Transverse colon (tissue), 4 donors: ENCODE data around the gene MOB3B. TPM values are rescaled to one million over a fixed set of nuclear protein-coding genes. Genes with fewer than 3 reads are reported as not detected.

Experiments
- DNase-seq: peaks from one replicate; pipeline ENCODE4 v3.0.0-alpha.2; 2019
- H3K27ac ChIP-seq, 4 donors: fragments of 200-600 bp; sonication (generic); 2 replicates each; pipeline ENCODE4 v1.5.1; 2016 to 2018; ENCODE audit warnings: inconsistent platforms in 4 of 4
- H3K27me3 ChIP-seq: fragments of 200-600 bp; sonication (generic); 2 replicates; pipeline ENCODE4 v1.5.1; 2017; ENCODE audit warnings: inconsistent platforms
- H3K36me3 ChIP-seq, 4 donors: fragments of 200-600 bp; sonication (generic); 2 replicates each; pipeline ENCODE4 v1.5.1; 2017 to 2019; ENCODE audit warnings: inconsistent platforms in 4 of 4
- H3K4me1 ChIP-seq, 4 donors: fragments of 200-600 bp; sonication (generic); 2 replicates each; pipeline ENCODE4 v1.5.1; 2017 to 2020; ENCODE audit warnings: inconsistent platforms in 4 of 4
- H3K4me3 ChIP-seq, 4 donors: fragments of 200-600 bp; sonication (generic); 1 replicate in 1 of 4; 2 replicates in 3 of 4; pipeline versions ENCODE4 v1.5.1 to v1.6.1; 2017 to 2019; ENCODE audit warnings: inconsistent platforms in 4 of 4
- H3K9me3 ChIP-seq, 2 donors: fragments of 200-600 bp; sonication (generic); 2 replicates each; pipeline ENCODE4 v1.5.1; 2017 to 2019; ENCODE audit warnings: inconsistent platforms in 2 of 2
- CTCF ChIP-seq, 5 experiments: fragments of 200-600 bp in 3 of 5; fragments of 450-650 bp in 2 of 5; sonication (generic) in 3 of 5; IDR thresholded peaks; 1 replicate in 2 of 5; 2 replicates in 3 of 5; pipeline ENCODE4 v1.5.1; 2016 to 2017; ENCODE audit warnings: antibody characterized with exemption in 5 of 5, inconsistent platforms in 3 of 5, mild to moderate bottlenecking in 2 of 5, moderate library complexity in 1 of 5
- EP300 ChIP-seq: sonication (generic); formaldehyde crosslinking; IDR thresholded peaks from one replicate; pipeline ENCODE4 v1.6.1; 2017; ENCODE audit warnings: antibody characterized with exemption, low read depth
- POLR2A ChIP-seq: fragments of 450-650 bp; IDR thresholded peaks from one replicate; pipeline ENCODE4 v1.6.1; 2016; ENCODE audit warnings: antibody characterized with exemption, mild to moderate bottlenecking, moderate library complexity
- POLR2AphosphoS5 ChIP-seq, 3 donors: sonication (generic); formaldehyde crosslinking; IDR thresholded peaks; one replicate each; pipeline ENCODE4 v1.6.1; 2016; ENCODE audit warnings: antibody characterized with exemption in 3 of 3
- WGBS, 2 donors: methylation state at CpG; one replicate each; pipeline ENCODE4 v1.1.5; 2018; ENCODE audit warnings: low coverage in 1 of 2; 5-methylcytosine and 5-hydroxymethylcytosine counted together
- in situ Hi-C, 4 donors: fragments of 200-750 bp; cut with MboI; loops; one replicate each; pipeline versions ENCODE4 v1.15.0 to v1.15.1; 2017; ENCODE audit warnings: low sequenced_read_pairs in 3 of 4, low pct_ligation_motif_present in 1 of 4, low pct_unique_long_range_greater_than_20kb in 1 of 4
- intact Hi-C: fragments of 100-400 bp; cut with DNase I; formaldehyde crosslinking; loops from one replicate; pipeline ENCODE4 v1.15.1; 2023; ENCODE audit warnings: low total_unique reads
- total RNA-seq, 4 donors: library from RNA; depleted of rRNA; stranded (reverse); fragments of >200 nt; gene quantifications; one replicate each; pipeline ENCODE4 v1.1.0, GENCODE V29; 2016

MOB3B gene
- total RNA-seq, 4 donors from 2014 or later = 18.3 to 39.7 (median 29.1) TPM

- intact Hi-C loops = no loop called here
- no peak for TF ChIP-seq POLR2AphosphoS5 (IDR thresholded peaks at IDR 0.05)
- TF ChIP-seq EP300 = no peak
- no peak for TF ChIP-seq CTCF (IDR thresholded peaks at IDR 0.05)
- TF ChIP-seq POLR2A = no peak
- WGBS, 2 donors = 65 to 66% methylated on average over 3 of the region's 3 CpGs
- no peaks in the 10 kb centered on the region for H3K9me3 ChIP-seq
- no peaks in the 10 kb centered on the region for H3K27me3 ChIP-seq
- DNase-seq = no peak
- in situ Hi-C loops = no loop called here
- H3K4me1 ChIP-seq = peaks cover 6 to 76% (median 28%) of the 10 kb centered on the region in 4 donors
- H3K36me3 ChIP-seq = no peaks in the 10 kb centered on the region
- no peak overlapping the region for H3K4me3 ChIP-seq
- peak overlapping the region in 3 of 4 donors; percentile 59 to 72 (median 62) for H3K27ac ChIP-seq
Measured at GRCh38 chr9:27432308-27432707, 97.3 kb downstream of the MOB3B start.

GRCh38 chr9:27431543-27432147, 98.0 kb downstream of the MOB3B start:
- Histone ChIP-seq H3K9me3 (no peaks in the 10 kb centered on the region), H3K27me3 (no peaks in the 10 kb centered on the region), H3K4me3 (no peak overlapping the region), H3K36me3 (no peaks in the 10 kb centered on the region), H3K4me1 (peaks cover 6 to 77% (median 26%) of the 10 kb centered on the region in 4 donors), H3K27ac (peak overlapping the region; percentile 45 to 72 (median 60))
- in situ Hi-C loops = no loop called here
- no peak for DNase-seq
- TF ChIP-seq POLR2AphosphoS5 (IDR thresholded peaks at IDR 0.05) (peak in 1 of 3 donors; percentile 15), CTCF (IDR thresholded peaks at IDR 0.05) (no peak), EP300 (no peak)
- intact Hi-C loops = no loop called here
- 30 to 50% methylated on average over 2 of the region's 2 CpGs for WGBS, 2 donors

- Histone ChIP-seq H3K4me3 (no peak overlapping the region), H3K9me3 (no peaks in the 10 kb centered on the region), H3K4me1 (peaks cover 6 to 77% (median 27%) of the 10 kb centered on the region in 4 donors), H3K36me3 (no peaks in the 10 kb centered on the region), H3K27ac (peak overlapping the region; percentile 45 to 72 (median 60)), H3K27me3 (no peaks in the 10 kb centered on the region)
- WGBS, 2 donors = 74 to 82% methylated on average over 5 of the region's 5 CpGs
- TF ChIP-seq CTCF (IDR thresholded peaks at IDR 0.05) (no peak), EP300 (no peak), POLR2AphosphoS5 (IDR thresholded peaks at IDR 0.05) (no peak), POLR2A (no peak)
- in situ Hi-C loops = no loop called here
- no peak for DNase-seq
- intact Hi-C loops = no loop called here
Measured at GRCh38 chr9:27430750-27431535, 98.7 kb downstream of the MOB3B start.

- no peak for TF ChIP-seq CTCF (IDR thresholded peaks at IDR 0.05)
- TF ChIP-seq POLR2A = no peak
- TF ChIP-seq POLR2AphosphoS5 (IDR thresholded peaks at IDR 0.05) = no peak
- TF ChIP-seq EP300 = no peak
- intact Hi-C loops = no loop called here
- Histone ChIP-seq H3K27me3 (no peaks in the 10 kb centered on the region), H3K4me3 (no peak overlapping the region), H3K9me3 (no peaks in the 10 kb centered on the region), H3K27ac (peak overlapping the region; percentile 57 to 72 (median 60)), H3K4me1 (peaks cover 6 to 70% (median 27%) of the 10 kb centered on the region in 4 donors), H3K36me3 (no peaks in the 10 kb centered on the region)
- in situ Hi-C loops = no loop called here
- 78% methylated on average over 4 of the region's 4 CpGs; no CpG with 5 or more reads in 1 of the 2 donors for WGBS, 2 donors
- DNase-seq = no peak
Measured at GRCh38 chr9:27429917-27430316, 99.7 kb downstream of the MOB3B start.
